ENCODE data around the gene SUMF1.

Gene SUMF1

GRCh38 chr3:4429648-4430350 lies 37.3 kb downstream of the SUMF1 start:
- no peak for DNase-seq (ENCODE audit: low read depth, low spot score)
- no peaks in the 10 kb centered on the region for H3K27me3 ChIP-seq (ENCODE audit: insufficient read depth, insufficient read length)
- peaks cover 13% of the 10 kb centered on the region; the same call in 1 of the 2 replicates for H3K9me3 ChIP-seq (ENCODE audit: insufficient read depth, low read length)
- H3K9ac ChIP-seq (ENCODE audit: insufficient read length, low read depth): no peak overlapping the region
- peaks cover 11% of the 10 kb centered on the region for H3K36me3 ChIP-seq (ENCODE audit: insufficient read depth, insufficient read length, low read length)
- H3K4me1 ChIP-seq (ENCODE audit: insufficient read depth, insufficient read length): no peaks in the 10 kb centered on the region
- TF ChIP-seq ZNF274 (IDR thresholded peaks at IDR 0.05; ENCODE audit: low read depth, low read length) (no peak), SUZ12 (IDR thresholded peaks at IDR 0.05; ENCODE audit: extremely low read depth, insufficient read depth, insufficient read length) (no peak), YY1 (IDR thresholded peaks at IDR 0.05; ENCODE audit: insufficient read depth, insufficient read length) (no peak)
- no peak overlapping the region for H3K4me3 ChIP-seq (ENCODE audit: insufficient read length, low read depth)

DNA sequence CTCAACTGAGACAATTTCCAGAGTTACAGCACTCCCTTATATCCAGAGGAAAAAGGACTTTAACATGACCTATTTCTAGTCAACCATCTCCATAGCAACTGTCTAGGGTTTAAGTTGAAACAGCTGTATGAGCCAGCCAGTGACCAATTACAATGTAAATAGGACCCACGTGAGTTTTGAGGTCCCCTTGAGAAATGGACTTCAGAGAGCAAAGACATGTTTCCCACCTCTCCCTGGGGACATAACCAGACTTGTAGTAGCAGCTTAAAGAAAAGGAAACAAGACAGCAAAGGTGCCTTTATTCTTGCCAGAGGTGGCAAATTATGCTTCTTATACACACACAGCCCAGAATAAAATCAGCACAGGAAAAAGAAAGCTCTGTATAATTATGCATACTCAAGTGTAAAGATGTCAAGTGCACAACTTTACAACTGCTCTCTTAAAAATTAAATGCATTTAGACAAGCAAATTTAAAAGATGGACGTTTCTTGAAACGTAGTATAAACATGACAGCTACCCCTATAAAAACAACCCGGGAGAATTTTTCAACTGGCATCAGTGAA lies 40.2 kb downstream of the SUMF1 start:
- no peaks in the 10 kb centered on the region for H3K27me3 ChIP-seq (ENCODE audit: insufficient read depth, insufficient read length)
- no peak for TF ChIP-seq YY1 (IDR thresholded peaks at IDR 0.05; ENCODE audit: insufficient read depth, insufficient read length)
- TF ChIP-seq ZNF274 (IDR thresholded peaks at IDR 0.05; ENCODE audit: low read depth, low read length): no peak
- no peak for TF ChIP-seq SUZ12 (IDR thresholded peaks at IDR 0.05; ENCODE audit: extremely low read depth, insufficient read depth, insufficient read length)
- no peak overlapping the region for H3K4me3 ChIP-seq (ENCODE audit: insufficient read length, low read depth)
- peaks cover 12% of the 10 kb centered on the region; the same call in 1 of the 2 replicates for H3K9me3 ChIP-seq (ENCODE audit: insufficient read depth, low read length)
- DNase-seq (ENCODE audit: low read depth, low spot score): no peak
- H3K4me1 ChIP-seq (ENCODE audit: insufficient read depth, insufficient read length): no peaks in the 10 kb centered on the region
- no peak overlapping the region for H3K9ac ChIP-seq (ENCODE audit: insufficient read length, low read depth)
- no peaks in the 10 kb centered on the region for H3K36me3 ChIP-seq (ENCODE audit: insufficient read depth, insufficient read length, low read length)

- Histone ChIP-seq H3K36me3 (ENCODE audit: insufficient read depth, insufficient read length, low read length) (no peaks in the 10 kb centered on the region), H3K4me3 (ENCODE audit: insufficient read length, low read depth) (no peak overlapping the region), H3K4me1 (ENCODE audit: insufficient read depth, insufficient read length) (no peaks in the 10 kb centered on the region), H3K9me3 (ENCODE audit: insufficient read depth, low read length) (peaks cover 6% of the 10 kb centered on the region; the same call in 1 of the 2 replicates), H3K27me3 (ENCODE audit: insufficient read depth, insufficient read length) (no peaks in the 10 kb centered on the region), H3K9ac (ENCODE audit: insufficient read length, low read depth) (no peak overlapping the region)
- no peak for TF ChIP-seq ZNF274 (IDR thresholded peaks at IDR 0.05; ENCODE audit: low read depth, low read length)
- TF ChIP-seq SUZ12 (IDR thresholded peaks at IDR 0.05; ENCODE audit: extremely low read depth, insufficient read depth, insufficient read length): no peak
- no peak for TF ChIP-seq YY1 (IDR thresholded peaks at IDR 0.05; ENCODE audit: insufficient read depth, insufficient read length)
- no peak for DNase-seq (ENCODE audit: low read depth, low spot score)
Observed at GRCh38 chr3:4426261-4426781, 40.7 kb downstream of the SUMF1 start.

- no peaks in the 10 kb centered on the region for H3K36me3 ChIP-seq (ENCODE audit: insufficient read depth, insufficient read length, low read length)
- TF ChIP-seq ZNF274 (IDR thresholded peaks at IDR 0.05; ENCODE audit: low read depth, low read length): no peak
- no peak for TF ChIP-seq YY1 (IDR thresholded peaks at IDR 0.05; ENCODE audit: insufficient read depth, insufficient read length)
- TF ChIP-seq SUZ12 (IDR thresholded peaks at IDR 0.05; ENCODE audit: extremely low read depth, insufficient read depth, insufficient read length): no peak
- no peak overlapping the region for H3K4me3 ChIP-seq (ENCODE audit: insufficient read length, low read depth)
- H3K9me3 ChIP-seq (ENCODE audit: insufficient read depth, low read length): 0 out of 2 replicates have a peak, but pooled peaks cover under 1% of the 10 kb centered on the region
- DNase-seq (ENCODE audit: low read depth, low spot score): no peak
- no peaks in the 10 kb centered on the region for H3K4me1 ChIP-seq (ENCODE audit: insufficient read depth, insufficient read length)
- no peaks in the 10 kb centered on the region for H3K27me3 ChIP-seq (ENCODE audit: insufficient read depth, insufficient read length)
- H3K9ac ChIP-seq (ENCODE audit: insufficient read length, low read depth): no peak overlapping the region
Observed at GRCh38 chr3:4425707-4426106, 41.4 kb downstream of the SUMF1 start.

DNA sequence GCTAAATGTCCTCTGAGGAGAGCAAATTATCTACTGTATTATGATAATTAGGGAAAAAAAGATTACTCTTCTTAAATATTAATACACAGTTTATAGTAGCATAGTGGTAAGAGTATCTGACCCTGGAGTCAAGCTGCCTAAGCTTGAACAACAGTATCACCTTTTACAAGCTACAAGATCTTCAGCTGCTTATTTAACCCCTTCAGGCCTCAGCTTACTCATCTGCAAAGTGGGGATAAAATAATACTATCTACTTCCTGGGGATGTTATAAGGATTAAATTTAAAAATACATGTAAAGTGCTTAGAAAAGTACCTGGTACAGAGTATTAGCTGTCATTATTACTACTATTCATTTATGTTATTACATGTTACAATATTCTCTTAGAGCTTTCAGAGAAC lies 42.0 kb downstream of the SUMF1 start:
- no peak for TF ChIP-seq YY1 (IDR thresholded peaks at IDR 0.05; ENCODE audit: insufficient read depth, insufficient read length)
- TF ChIP-seq ZNF274 (IDR thresholded peaks at IDR 0.05; ENCODE audit: low read depth, low read length): no peak
- no peak for TF ChIP-seq SUZ12 (IDR thresholded peaks at IDR 0.05; ENCODE audit: extremely low read depth, insufficient read depth, insufficient read length)
- Histone ChIP-seq H3K9ac (ENCODE audit: insufficient read length, low read depth) (no peak overlapping the region), H3K4me1 (ENCODE audit: insufficient read depth, insufficient read length) (no peaks in the 10 kb centered on the region), H3K36me3 (ENCODE audit: insufficient read depth, insufficient read length, low read length) (no peaks in the 10 kb centered on the region), H3K27me3 (ENCODE audit: insufficient read depth, insufficient read length) (no peaks in the 10 kb centered on the region), H3K4me3 (ENCODE audit: insufficient read length, low read depth) (no peak overlapping the region), H3K9me3 (ENCODE audit: insufficient read depth, low read length) (no peaks in the 10 kb centered on the region)
- no peak for DNase-seq (ENCODE audit: low read depth, low spot score)

DNA sequence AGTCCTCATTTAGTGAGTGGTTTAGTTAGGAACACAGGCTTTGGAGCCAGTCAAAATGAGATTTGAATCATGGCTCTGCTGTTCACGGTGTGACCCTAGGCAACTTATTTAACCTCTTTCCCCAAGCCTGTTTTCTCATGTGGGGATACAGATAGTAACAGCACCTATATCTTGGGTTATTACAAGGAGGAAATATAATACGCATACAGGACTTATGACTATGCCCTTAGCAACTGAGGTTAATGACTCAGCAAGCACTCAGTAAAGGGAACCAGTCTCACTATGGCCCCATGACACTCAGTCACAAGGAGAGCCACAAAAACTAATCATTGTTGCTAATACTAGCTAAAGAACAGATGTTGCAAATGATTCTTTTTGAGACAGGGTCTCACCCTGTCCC lies 45.9 kb downstream of the SUMF1 start:
- H3K9me3 ChIP-seq (ENCODE audit: insufficient read depth, low read length): no peaks in the 10 kb centered on the region
- H3K4me1 ChIP-seq (ENCODE audit: insufficient read depth, insufficient read length): no peaks in the 10 kb centered on the region
- TF ChIP-seq SUZ12 (IDR thresholded peaks at IDR 0.05; ENCODE audit: extremely low read depth, insufficient read depth, insufficient read length): no peak
- TF ChIP-seq ZNF274 (IDR thresholded peaks at IDR 0.05; ENCODE audit: low read depth, low read length): no peak
- TF ChIP-seq YY1 (IDR thresholded peaks at IDR 0.05; ENCODE audit: insufficient read depth, insufficient read length): no peak
- H3K36me3 ChIP-seq (ENCODE audit: insufficient read depth, insufficient read length, low read length): peaks cover 8% of the 10 kb centered on the region
- H3K9ac ChIP-seq (ENCODE audit: insufficient read length, low read depth): no peak overlapping the region
- no peaks in the 10 kb centered on the region for H3K27me3 ChIP-seq (ENCODE audit: insufficient read depth, insufficient read length)
- DNase-seq (ENCODE audit: low read depth, low spot score): no peak
- no peak overlapping the region for H3K4me3 ChIP-seq (ENCODE audit: insufficient read length, low read depth)

GRCh38 chr3:4419920-4420319 lies 47.1 kb downstream of the SUMF1 start:
- no peak for TF ChIP-seq YY1 (IDR thresholded peaks at IDR 0.05; ENCODE audit: insufficient read depth, insufficient read length)
- no peak for TF ChIP-seq SUZ12 (IDR thresholded peaks at IDR 0.05; ENCODE audit: extremely low read depth, insufficient read depth, insufficient read length)
- no peak for TF ChIP-seq ZNF274 (IDR thresholded peaks at IDR 0.05; ENCODE audit: low read depth, low read length)
- no peak overlapping the region for H3K4me3 ChIP-seq (ENCODE audit: insufficient read length, low read depth)

More at GRCh38 chr3:4419920-4420319, 47.1 kb downstream of the SUMF1 start:
- no peaks in the 10 kb centered on the region for H3K9me3 ChIP-seq (ENCODE audit: insufficient read depth, low read length)
- no peaks in the 10 kb centered on the region for H3K27me3 ChIP-seq (ENCODE audit: insufficient read depth, insufficient read length)
- DNase-seq (ENCODE audit: low read depth, low spot score): no peak
- no peaks in the 10 kb centered on the region for H3K4me1 ChIP-seq (ENCODE audit: insufficient read depth, insufficient read length)
- H3K36me3 ChIP-seq (ENCODE audit: insufficient read depth, insufficient read length, low read length): peaks cover 10% of the 10 kb centered on the region
- H3K9ac ChIP-seq (ENCODE audit: insufficient read length, low read depth): no peak overlapping the region

All from NT2/D1 (cell line).